Nephron (organoid): ENCODE results near the gene SNTA1.

Experiments used
- H3K27ac Mint-ChIP-seq, 3 experiments: 2 replicates each; pipeline ENCODE4 v1.8.0; 2020; ENCODE audit warnings: mixed read lengths in 3 of 3, mild to moderate bottlenecking in 2 of 3, moderate library complexity in 1 of 3
- H3K27me3 Mint-ChIP-seq: 2 replicates; pipeline ENCODE4 v1.8.0; 2021; ENCODE audit warnings: low read depth, mild to moderate bottlenecking, moderate library complexity, mixed read lengths
- H3K36me3 Mint-ChIP-seq: 2 replicates; pipeline ENCODE4 v1.8.0; 2020; ENCODE audit warnings: low read depth, mixed read lengths
- H3K4me1 Mint-ChIP-seq: 2 replicates; pipeline ENCODE4 v1.8.0; 2020; ENCODE audit warnings: mixed read lengths
- H3K4me3 Mint-ChIP-seq, 3 experiments: 2 replicates each; pipeline ENCODE4 v1.8.0; 2020; ENCODE audit warnings: mild to moderate bottlenecking in 3 of 3, mixed read lengths in 3 of 3, moderate library complexity in 2 of 3
- H3K9me3 Mint-ChIP-seq: 2 replicates; pipeline ENCODE4 v1.8.0; 2020; ENCODE audit warnings: mixed read lengths
- CTCF ChIP-seq, 3 experiments: fragments of 200-600 bp; sonication (generic); IDR thresholded peaks; one replicate each; pipeline ENCODE4 v1.5.0; 2021; ENCODE audit warnings: antibody characterized with exemption in 3 of 3; ENCODE audit not compliant: unreplicated experiment in 3 of 3

Gene SNTA1

GRCh38 chr20:33362898-33363297, 80.7 kb downstream of the SNTA1 start:
- H3K27ac Mint-ChIP-seq: no peak overlapping the region
- no peak for TF ChIP-seq CTCF (IDR thresholded peaks at IDR 0.05; ENCODE audit: unreplicated experiment in 3 of 3)
- H3K4me3 Mint-ChIP-seq: no peak overlapping the region

GRCh38 chr20:33359399-33360261, 83.9 kb downstream of the SNTA1 start:
- Mint-ChIP-seq H3K4me3 (no peak overlapping the region), H3K27ac (no peak overlapping the region), H3K27me3 (no peaks in the 10 kb centered on the region), H3K36me3 (peaks cover 57% of the 10 kb centered on the region), H3K9me3 (no peaks in the 10 kb centered on the region), H3K4me1 (no peaks in the 10 kb centered on the region)
- no peak for TF ChIP-seq CTCF (IDR thresholded peaks at IDR 0.05; ENCODE audit: unreplicated experiment in 3 of 3)

More at GRCh38 chr20:33362898-33363297, 80.7 kb downstream of the SNTA1 start:
- H3K4me1 Mint-ChIP-seq: no peaks in the 10 kb centered on the region
- no peaks in the 10 kb centered on the region for H3K9me3 Mint-ChIP-seq
- H3K36me3 Mint-ChIP-seq: peaks cover 71% of the 10 kb centered on the region
- H3K27me3 Mint-ChIP-seq: no peaks in the 10 kb centered on the region
